Naive thymus-derived CD4-positive, alpha-beta T cell (primary cell): Measurements from ENCODE around the gene WDR64. TPM values are rescaled to one million over a fixed set of nuclear protein-coding genes. Genes with fewer than 3 reads are reported as not detected.

Experiments
- ATAC-seq: fragments of 150-1000 bp; cut with Tn5 transposase; 2 replicates; pipeline ENCODE4 v1.10.0; 2021; ENCODE audit warnings: mild to moderate bottlenecking, moderate library complexity
- CTCF ChIA-PET: fragments of 350-600 bp; sonication (Branson Sonifier 250); formaldehyde crosslinking; loops from one replicate; lab custom pipeline; 2021; ENCODE audit warnings: antibody characterized with exemption; lab: Charles Lee
- POLR2A ChIA-PET: fragments of 350-600 bp; sonication (Branson Sonifier 250); formaldehyde crosslinking; loops from one replicate; lab custom pipeline; 2021; ENCODE audit warnings: antibody characterized with exemption, inconsistent platforms; lab: Charles Lee
- DNase-seq, 9 donors: peaks; one replicate each; pipeline versions ENCODE4 v3.0.0 to v3.0.0-alpha.2; 2020 to 2022; ENCODE audit warnings: mixed read lengths in 1 of 9
- H3K27ac ChIP-seq: one replicate; pipeline ENCODE4 v1.7.0; 2013; ENCODE audit warnings: mild to moderate bottlenecking, low read depth, low read length, moderate library complexity
- H3K27me3 ChIP-seq, 2 donors: one replicate each; pipeline ENCODE4 v1.7.0; 2013; ENCODE audit warnings: low read length in 2 of 2, mild to moderate bottlenecking in 2 of 2, moderate library complexity in 2 of 2; ENCODE audit not compliant: control insufficient read depth in 2 of 2, insufficient read depth in 2 of 2
- H3K36me3 ChIP-seq, 3 experiments: 1 replicate in 2 of 3; 2 replicates in 1 of 3; pipeline ENCODE4 v1.7.0; 2013; ENCODE audit warnings: low read length in 3 of 3, mild to moderate bottlenecking in 3 of 3, moderate library complexity in 1 of 3; ENCODE audit not compliant: insufficient read depth in 3 of 3, control insufficient read depth in 2 of 3
- H3K4me1 ChIP-seq, 2 donors: one replicate each; pipeline ENCODE4 v1.7.0; 2013; ENCODE audit warnings: low read length in 2 of 2, mild to moderate bottlenecking in 2 of 2, moderate library complexity in 1 of 2; ENCODE audit not compliant: control insufficient read depth in 2 of 2, insufficient read depth in 2 of 2
- H3K4me3 ChIP-seq: 2 replicates; pipeline ENCODE4 v1.7.0; 2013; ENCODE audit warnings: mild to moderate bottlenecking, low read length
- H3K9me3 ChIP-seq, 3 experiments: 1 replicate in 2 of 3; 2 replicates in 1 of 3; pipeline ENCODE4 v1.7.0; 2013; ENCODE audit warnings: low read length in 3 of 3; ENCODE audit not compliant: control insufficient read depth in 2 of 3
- H3K27ac Mint-ChIP-seq, 9 donors: one replicate each; pipeline ENCODE4 v1.8.0; 2020 to 2022; ENCODE audit warnings: mixed read lengths in 9 of 9, mild to moderate bottlenecking in 8 of 9, moderate library complexity in 5 of 9, inconsistent platforms in 2 of 9
- H3K27me3 Mint-ChIP-seq, 5 donors: one replicate each; pipeline ENCODE4 v1.8.0; 2021 to 2022; ENCODE audit warnings: mixed read lengths in 5 of 5, mild to moderate bottlenecking in 1 of 5
- H3K36me3 Mint-ChIP-seq, 5 donors: one replicate each; pipeline ENCODE4 v1.8.0; 2020 to 2022; ENCODE audit warnings: mixed read lengths in 5 of 5, mild to moderate bottlenecking in 3 of 5, inconsistent platforms in 1 of 5
- H3K4me1 Mint-ChIP-seq, 7 donors: one replicate each; pipeline ENCODE4 v1.8.0; 2020 to 2022; ENCODE audit warnings: mixed read lengths in 7 of 7, mild to moderate bottlenecking in 3 of 7, inconsistent platforms in 1 of 7
- H3K4me3 Mint-ChIP-seq, 10 donors: one replicate each; pipeline ENCODE4 v1.8.0; 2020 to 2022; ENCODE audit warnings: mild to moderate bottlenecking in 10 of 10, mixed read lengths in 10 of 10, moderate library complexity in 6 of 10, inconsistent platforms in 2 of 10
- H3K9me3 Mint-ChIP-seq, 11 donors: one replicate each; pipeline ENCODE4 v1.8.0; 2020 to 2022; ENCODE audit warnings: mixed read lengths in 11 of 11, mild to moderate bottlenecking in 4 of 11, inconsistent platforms in 1 of 11, moderate library complexity in 1 of 11
- intact Hi-C, 2 donors: fragments of 100-400 bp; cut with micrococcal nuclease; formaldehyde crosslinking; loops; one replicate each; pipeline ENCODE4 v1.15.1; 2023
- polyA plus RNA-seq, 2 donors: library from polyadenylated mRNA; unstranded; fragments of 300-500 nt; fragmentation: Illumina TruSeq; gene quantifications; one replicate each; pipeline ENCODE4 v1.2.3, GENCODE V29; 2021
- total RNA-seq, 6 experiments: library from RNA in 5 of 6; stranded (reverse) in 5 of 6; gene quantifications; 1 replicate in 5 of 6; 2 replicates in 1 of 6; pipeline ENCODE4 v1.2.3 and lab custom pipeline; 2021 to 2026

Gene WDR64
- total and polyA plus RNA-seq, 7 experiments from 2014 or later = 0.22 to 0.66 (median 0.49) TPM

DNA sequence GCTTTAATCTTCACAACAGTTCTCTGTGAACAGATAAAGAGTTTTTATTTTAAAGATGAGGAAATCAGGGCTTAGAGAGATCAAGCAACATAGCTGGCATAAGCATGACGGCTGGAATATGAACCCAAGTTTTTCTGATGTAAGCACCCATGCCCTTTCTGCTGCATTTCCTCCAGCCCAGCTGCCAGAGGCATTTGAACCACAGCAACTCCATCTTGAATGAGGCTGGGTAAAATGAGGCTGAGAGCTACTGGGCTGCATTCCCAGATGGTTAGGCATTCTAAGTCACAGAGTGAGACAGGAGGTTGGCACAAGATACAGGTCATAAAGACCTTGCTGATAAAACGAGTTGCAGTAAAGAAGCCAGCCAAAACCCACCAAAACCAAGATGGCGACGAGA lies 90.0 kb downstream of the WDR64 start:
- H3K36me3 ChIP-seq = no peaks in the 10 kb centered on the region
- no peaks in the 10 kb centered on the region for H3K4me1 ChIP-seq
- peaks cover 0 to under 1% (median 0%) of the 10 kb centered on the region in 7 donors for H3K4me1 Mint-ChIP-seq
- ChIA-PET POLR2A (no interaction called here), CTCF (no interaction called here)
- no peak overlapping the region for H3K27ac ChIP-seq
- no peak for DNase-seq
- H3K4me3 ChIP-seq = no peak overlapping the region
- H3K9me3 ChIP-seq = no peaks in the 10 kb centered on the region
- H3K27me3 Mint-ChIP-seq = peaks cover 0 to 5% (median 0%) of the 10 kb centered on the region in 5 donors
- intact Hi-C loops = no loop called here
- no peaks in the 10 kb centered on the region for H3K9me3 Mint-ChIP-seq
- peaks cover 0 to 3% (median 0%) of the 10 kb centered on the region in 5 donors for H3K36me3 Mint-ChIP-seq
- no peaks in the 10 kb centered on the region for H3K27me3 ChIP-seq
- no peak overlapping the region for H3K4me3 Mint-ChIP-seq
- H3K27ac Mint-ChIP-seq = no peak overlapping the region
- ATAC-seq = no peak

DNA sequence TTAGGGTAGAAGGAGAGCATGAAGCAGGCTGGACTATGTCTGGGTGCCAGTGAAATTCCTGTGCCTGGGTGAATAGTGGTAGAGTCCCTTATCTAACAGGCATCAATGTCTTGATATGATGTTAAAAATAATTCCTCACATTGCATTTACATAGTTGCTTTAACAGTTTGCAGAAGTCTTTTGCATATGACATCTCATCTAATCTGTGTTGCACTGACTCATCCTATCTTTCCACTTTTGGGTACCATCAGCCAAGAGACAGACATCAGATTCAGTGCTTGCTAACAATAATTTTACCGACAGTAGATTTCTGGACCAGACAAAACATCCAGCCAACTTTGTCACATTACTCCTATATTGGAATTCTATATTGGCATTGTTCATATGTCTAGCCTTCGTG lies 92.5 kb downstream of the WDR64 start:
- H3K9me3 Mint-ChIP-seq = no peaks in the 10 kb centered on the region
- no peaks in the 10 kb centered on the region for H3K27me3 ChIP-seq
- no peaks in the 10 kb centered on the region for H3K4me1 ChIP-seq
- ATAC-seq = no peak
- ChIA-PET CTCF (no interaction called here), POLR2A (no interaction called here)
- no peaks in the 10 kb centered on the region for H3K36me3 ChIP-seq
- no peak overlapping the region for H3K4me3 ChIP-seq
- no peak overlapping the region for H3K27ac ChIP-seq
- H3K27me3 Mint-ChIP-seq = peaks cover 0 to 11% (median 0%) of the 10 kb centered on the region in 5 donors
- H3K27ac Mint-ChIP-seq = no peak overlapping the region
- no peaks in the 10 kb centered on the region for H3K4me1 Mint-ChIP-seq
- peaks cover 0 to 3% (median 0%) of the 10 kb centered on the region in 5 donors for H3K36me3 Mint-ChIP-seq
- H3K9me3 ChIP-seq = no peaks in the 10 kb centered on the region
- DNase-seq = no peak
- no peak overlapping the region for H3K4me3 Mint-ChIP-seq
- intact Hi-C loops = no loop called here

DNA sequence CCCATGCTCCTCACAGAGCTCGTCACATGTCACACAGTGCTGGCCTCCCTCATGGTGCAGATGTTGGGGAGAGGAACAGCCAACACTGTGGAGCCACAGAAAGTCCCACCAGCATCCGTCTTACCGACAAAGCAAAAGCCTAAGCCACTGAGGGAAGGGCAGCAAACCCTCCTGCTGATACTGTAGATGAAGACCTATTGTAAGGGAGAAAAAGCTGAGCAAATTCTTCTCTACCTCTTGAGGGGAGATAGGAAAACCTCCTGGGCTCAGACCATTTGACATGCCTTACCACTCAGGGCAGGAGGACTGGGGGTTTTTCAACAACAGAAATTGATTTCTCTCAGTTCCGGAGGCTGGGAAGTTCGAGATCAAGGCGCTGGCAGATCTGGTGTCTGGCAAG lies 95.9 kb downstream of the WDR64 start:
- Mint-ChIP-seq H3K4me1 (no peaks in the 10 kb centered on the region), H3K27me3 (peaks cover 0 to 11% (median 0%) of the 10 kb centered on the region in 5 donors), H3K4me3 (no peak overlapping the region), H3K36me3 (peaks cover 0 to 3% (median 0%) of the 10 kb centered on the region in 5 donors), H3K27ac (no peak overlapping the region), H3K9me3 (no peaks in the 10 kb centered on the region)
- ChIA-PET CTCF (no interaction called here), POLR2A (no interaction called here)
- no peak for DNase-seq
- no peaks in the 10 kb centered on the region for H3K4me1 ChIP-seq
- no peaks in the 10 kb centered on the region for H3K36me3 ChIP-seq
- H3K4me3 ChIP-seq = no peak overlapping the region
- intact Hi-C loops = no loop called here
- ATAC-seq = no peak
- no peaks in the 10 kb centered on the region for H3K9me3 ChIP-seq
- H3K27me3 ChIP-seq = no peaks in the 10 kb centered on the region
- H3K27ac ChIP-seq = no peak overlapping the region

DNA sequence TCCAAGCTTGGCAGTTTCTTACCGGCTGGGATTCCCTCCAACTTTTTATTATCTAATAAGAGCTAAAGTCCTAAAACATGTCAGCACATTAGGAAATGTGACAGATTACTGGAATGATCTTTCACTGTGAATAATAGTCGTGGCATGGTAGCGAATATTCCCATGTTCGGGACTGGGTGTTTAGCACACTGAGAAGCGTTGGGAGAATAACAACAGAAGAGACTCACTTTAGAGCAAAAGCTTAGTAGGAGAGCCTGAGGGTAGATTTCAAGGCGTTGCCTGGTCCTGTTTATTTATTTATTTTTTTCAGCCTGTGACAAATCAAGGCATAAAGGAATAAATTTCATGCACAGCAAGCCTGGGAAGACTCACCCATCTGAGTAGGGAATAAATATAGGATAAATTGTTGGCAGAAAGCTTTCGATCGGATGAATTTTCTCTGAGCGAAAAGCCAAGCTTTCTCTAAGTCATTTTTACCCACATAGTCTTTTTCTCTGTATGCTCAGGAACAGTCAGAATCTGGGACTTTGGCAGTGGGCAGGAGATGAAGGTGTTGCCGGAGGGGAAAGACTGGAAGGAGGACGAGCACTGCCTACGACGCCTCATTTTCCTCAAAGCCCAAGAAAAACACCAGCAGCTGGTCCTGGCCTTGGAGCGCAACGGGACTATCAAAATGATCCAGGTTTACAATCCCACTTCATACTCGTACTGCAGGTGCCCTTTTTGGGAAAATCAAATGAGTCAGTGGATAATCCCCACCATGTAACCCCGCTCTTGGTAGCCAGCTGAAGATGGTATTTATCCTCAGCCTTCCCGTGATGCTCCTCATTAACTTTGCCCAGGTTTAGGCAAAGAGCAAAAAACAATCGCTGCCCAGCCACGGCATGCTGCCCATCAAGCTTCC lies 97.2 kb downstream of the WDR64 start:
- intact Hi-C loops = no loop called here
- no peaks in the 10 kb centered on the region for H3K9me3 Mint-ChIP-seq
- DNase-seq = no peak
- no peaks in the 10 kb centered on the region for H3K27me3 ChIP-seq
- CTCF ChIA-PET = no interaction called here
- H3K27ac Mint-ChIP-seq = no peak overlapping the region
- peaks cover 0 to 3% (median 0%) of the 10 kb centered on the region in 5 donors for H3K36me3 Mint-ChIP-seq
- H3K4me3 ChIP-seq = no peak overlapping the region
- peaks cover 0 to 5% (median 0%) of the 10 kb centered on the region in 5 donors for H3K27me3 Mint-ChIP-seq
- no peaks in the 10 kb centered on the region for H3K9me3 ChIP-seq
- H3K27ac ChIP-seq = no peak overlapping the region
- no peak for ATAC-seq
- no peaks in the 10 kb centered on the region for H3K4me1 Mint-ChIP-seq
- POLR2A ChIA-PET = no interaction called here
- H3K36me3 ChIP-seq = no peaks in the 10 kb centered on the region
- no peak overlapping the region for H3K4me3 Mint-ChIP-seq
- H3K4me1 ChIP-seq = no peaks in the 10 kb centered on the region

DNA sequence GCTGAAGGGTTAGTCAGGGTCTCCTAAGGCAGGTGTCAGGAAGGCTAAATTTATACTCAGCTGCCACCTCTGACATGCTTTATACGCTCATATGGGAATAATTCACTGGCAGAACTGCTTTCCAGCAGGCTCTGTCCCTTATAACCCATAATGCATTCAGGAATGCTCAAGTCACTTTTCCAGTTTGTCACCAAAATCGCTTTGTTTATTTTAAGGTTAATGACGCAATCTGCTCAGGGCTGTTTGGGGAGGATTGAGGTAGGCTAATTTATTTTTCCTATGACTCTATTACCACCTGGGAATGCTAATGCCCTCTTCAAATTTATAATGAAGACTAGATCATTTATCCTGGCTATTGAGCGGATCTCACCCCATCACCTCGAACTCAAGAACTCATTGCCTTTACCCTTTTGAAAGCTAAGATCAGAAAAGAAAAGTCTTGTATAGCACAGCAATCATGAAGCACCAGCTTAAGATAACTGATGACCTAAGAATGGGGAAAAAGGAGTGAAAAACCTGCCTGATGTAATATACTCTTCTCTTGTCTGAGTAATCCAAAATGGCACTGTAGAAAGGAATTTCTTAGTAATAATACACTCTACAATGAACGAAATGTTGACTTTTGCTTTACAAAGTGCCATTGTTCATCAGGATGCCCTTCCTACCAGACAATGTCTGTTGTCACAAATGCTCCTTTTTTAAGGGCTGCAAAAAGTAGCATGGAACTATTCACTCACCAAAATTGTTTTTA lies 98.0 kb downstream of the WDR64 start:
- ChIA-PET POLR2A (no interaction called here), CTCF (no interaction called here)
- Mint-ChIP-seq H3K27ac (no peak overlapping the region), H3K4me3 (no peak overlapping the region), H3K36me3 (peaks cover 0 to 3% (median 0%) of the 10 kb centered on the region in 5 donors), H3K9me3 (peaks cover 0 to 1% (median 0%) of the 10 kb centered on the region in 11 donors), H3K4me1 (no peaks in the 10 kb centered on the region), H3K27me3 (peaks cover 0 to 5% (median 0%) of the 10 kb centered on the region in 5 donors)
- no peak for DNase-seq
- Histone ChIP-seq H3K4me1 (no peaks in the 10 kb centered on the region), H3K4me3 (no peak overlapping the region), H3K27me3 (no peaks in the 10 kb centered on the region), H3K27ac (no peak overlapping the region), H3K36me3 (no peaks in the 10 kb centered on the region), H3K9me3 (no peaks in the 10 kb centered on the region)
- no peak for ATAC-seq
- intact Hi-C loops = loop anchor here in 1 of 2 donors (10.0 kb wide), 1 partner anchor 215 kb away; the partner anchor contains the start of gene KMO

DNA sequence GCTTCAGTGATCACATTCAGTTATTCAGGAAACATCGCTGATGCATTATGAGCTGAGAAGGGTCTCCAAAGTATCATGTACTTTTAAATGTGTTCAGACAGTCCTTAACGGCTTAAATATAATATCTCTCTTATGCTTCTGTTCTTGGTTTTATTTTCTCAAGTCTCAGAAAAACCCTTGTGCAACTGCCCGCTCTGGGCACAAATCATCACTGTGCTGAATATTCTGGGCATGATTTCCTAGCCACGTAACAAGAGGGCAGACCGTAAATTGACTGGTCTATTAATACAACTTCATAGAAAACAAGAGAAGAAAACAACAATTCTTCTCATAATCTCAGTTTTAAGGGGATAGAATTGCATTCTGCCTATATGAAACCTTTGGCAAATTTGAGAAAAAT lies 99.4 kb downstream of the WDR64 start:
- CTCF ChIA-PET = no interaction called here
- intact Hi-C loops = loop anchor here in 1 of 2 donors (10.0 kb wide), 1 partner anchor 217 kb away; the partner anchor contains the start of gene KMO

More for the DNA sequence above, 99.4 kb downstream of the WDR64 start:
- Mint-ChIP-seq H3K36me3 (no peaks in the 10 kb centered on the region), H3K4me3 (no peak overlapping the region), H3K4me1 (no peaks in the 10 kb centered on the region), H3K27me3 (peaks cover 0 to 5% (median 0%) of the 10 kb centered on the region in 5 donors), H3K9me3 (peaks cover 0 to 6% (median 0%) of the 10 kb centered on the region in 11 donors), H3K27ac (no peak overlapping the region)
- H3K27me3 ChIP-seq = no peaks in the 10 kb centered on the region
- ATAC-seq = no peak
- DNase-seq = no peak
- no peaks in the 10 kb centered on the region for H3K4me1 ChIP-seq
- no peak overlapping the region for H3K27ac ChIP-seq
- no peaks in the 10 kb centered on the region for H3K36me3 ChIP-seq
- POLR2A ChIA-PET = no interaction called here
- H3K9me3 ChIP-seq = no peaks in the 10 kb centered on the region
- H3K4me3 ChIP-seq = no peak overlapping the region
